ENCODE measurements around the gene TMEM132D. TPM values are rescaled to one million over a fixed set of nuclear protein-coding genes. Genes with fewer than 3 reads are reported as not detected.

The TMEM132D gene
- total RNA-seq (2014; rRNA removed; shearing (Covaris generic)) (not detected in 2 replicates), total RNA-seq (2022) (not detected in 2 replicates), Bru-seq, nascent RNA (percentile 0 among the genes with signal in this experiment), BruChase-seq, experiment 1, labeled RNA remaining after a 6-hour chase (not detected), BruChase-seq, experiment 2, labeled RNA remaining after a 2-hour chase (percentile 0 among the genes with signal in this experiment)
- long read RNA-seq = 0 reads

GRCh38 chr12:129903956-129904829, at the start of gene TMEM132D:
Gene TMEM132D, minus strand, starts transcription at chr12:129904025.
- Histone ChIP-seq H3K36me3 (ENCODE audit: insufficient read depth, low read length) (no peaks in the 10 kb centered on the region), H2AFZ (ENCODE audit: low read length) (no peak within 1 kb of the TSS), H3K4me1 (ENCODE audit: insufficient read depth, low read length, poor library complexity, severe bottlenecking) (no peaks in the 10 kb centered on the region), H3K9me3 (ENCODE audit: low read length) (no peaks in the 10 kb centered on the region), H4K20me1 (ENCODE audit: insufficient read depth, low read length) (no peaks in the 10 kb centered on the region), H3K27ac (ENCODE audit: low read depth, low read length, poor library complexity, severe bottlenecking) (no peak within 1 kb of the TSS), H3K4me2 (ENCODE audit: low read length) (no peak within 1 kb of the TSS), H3K9me2 (ENCODE audit: insufficient read depth, low read length) (no peaks in the 10 kb centered on the region), H3K4me3 (ENCODE audit: low read depth, low read length, poor library complexity, severe bottlenecking) (no peak within 1 kb of the TSS), H3K79me2 (ENCODE audit: insufficient read depth, low read depth, low read length) (no peaks in the 10 kb centered on the region)
- TF ChIP-seq EZH2phosphoT487 (IDR thresholded peaks at IDR 0.05; ENCODE audit: borderline replicate concordance, low read depth, low read length) = no peak
- TF ChIP-seq CTCF (conservative IDR thresholded peaks at IDR 0.05; ENCODE audit: low read length) = no peak
- ChIA-PET CTCF (ENCODE audit: unreplicated experiment) (no interaction called here), POLR2A (no interaction called here)
- intact Hi-C loops (cut with micrococcal nuclease; ENCODE audit: unreplicated experiment) = no loop called here
- no peak for DNase-seq (ENCODE audit: low spot score)
- no TSS peak for BruUV-seq (replicated peaks)

- no TSS peak for BruUV-seq (replicated peaks)
- POLR2A ChIA-PET = no interaction called here
- CTCF ChIA-PET (ENCODE audit: unreplicated experiment) = no interaction called here
- intact Hi-C loops (cut with micrococcal nuclease; ENCODE audit: unreplicated experiment) = no loop called here
- no peak overlapping the region for H3K4me2 ChIP-seq (ENCODE audit: low read length)
- no peaks in the 10 kb centered on the region for H3K4me1 ChIP-seq (ENCODE audit: insufficient read depth, low read length, poor library complexity, severe bottlenecking)
- no peak for DNase-seq (ENCODE audit: low spot score)
- no peaks in the 10 kb centered on the region for H3K36me3 ChIP-seq (ENCODE audit: insufficient read depth, low read length)
- no peaks in the 10 kb centered on the region for H3K79me2 ChIP-seq (ENCODE audit: insufficient read depth, low read depth, low read length)
- TF ChIP-seq CTCF (conservative IDR thresholded peaks at IDR 0.05; ENCODE audit: low read length) (no peak), EZH2phosphoT487 (IDR thresholded peaks at IDR 0.05; ENCODE audit: borderline replicate concordance, low read depth, low read length) (no peak)
- no peaks in the 10 kb centered on the region for H4K20me1 ChIP-seq (ENCODE audit: insufficient read depth, low read length)
- H3K9me2 ChIP-seq (ENCODE audit: insufficient read depth, low read length) = no peaks in the 10 kb centered on the region
- no peak overlapping the region for H2AFZ ChIP-seq (ENCODE audit: low read length)
- H3K9me3 ChIP-seq (ENCODE audit: low read length) = no peaks in the 10 kb centered on the region
- no peak overlapping the region for H3K4me3 ChIP-seq (ENCODE audit: low read depth, low read length, poor library complexity, severe bottlenecking)
- no peak overlapping the region for H3K27ac ChIP-seq (ENCODE audit: low read depth, low read length, poor library complexity, severe bottlenecking)
Measured at GRCh38 chr12:129949651-129950050, 45.8 kb upstream of the TMEM132D start.

- BruUV-seq (replicated peaks) = no TSS peak
- Histone ChIP-seq H3K4me3 (ENCODE audit: low read depth, low read length, poor library complexity, severe bottlenecking) (no peak overlapping the region), H3K36me3 (ENCODE audit: insufficient read depth, low read length) (no peaks in the 10 kb centered on the region), H2AFZ (ENCODE audit: low read length) (no peak overlapping the region), H3K4me2 (ENCODE audit: low read length) (no peak overlapping the region), H3K4me1 (ENCODE audit: insufficient read depth, low read length, poor library complexity, severe bottlenecking) (no peaks in the 10 kb centered on the region), H3K27ac (ENCODE audit: low read depth, low read length, poor library complexity, severe bottlenecking) (no peak overlapping the region), H3K9me3 (ENCODE audit: low read length) (no peaks in the 10 kb centered on the region), H3K79me2 (ENCODE audit: insufficient read depth, low read depth, low read length) (no peaks in the 10 kb centered on the region), H3K9me2 (ENCODE audit: insufficient read depth, low read length) (no peaks in the 10 kb centered on the region), H4K20me1 (ENCODE audit: insufficient read depth, low read length) (no peaks in the 10 kb centered on the region)
- POLR2A ChIA-PET = no interaction called here
- CTCF ChIA-PET (ENCODE audit: unreplicated experiment) = no interaction called here
- no peak for DNase-seq (ENCODE audit: low spot score)
- TF ChIP-seq CTCF (conservative IDR thresholded peaks at IDR 0.05; ENCODE audit: low read length) (no peak), EZH2phosphoT487 (IDR thresholded peaks at IDR 0.05; ENCODE audit: borderline replicate concordance, low read depth, low read length) (no peak)
- intact Hi-C loops (cut with micrococcal nuclease; ENCODE audit: unreplicated experiment) = no loop called here
Measured at GRCh38 chr12:129941618-129942017, 37.8 kb upstream of the TMEM132D start.

Data from OCI-LY7 (cell line).